GM12873 (cell line): Measurements from ENCODE around the gene CNST.

Experiments used
- CTCF ChIP-seq: IDR thresholded peaks from 2 replicates; pipeline ENCODE4 v1.5.1; 2012; ENCODE audit warnings: low read depth, mild to moderate bottlenecking, moderate library complexity, low read length, control low read depth; ENCODE audit not compliant: insufficient read depth; ENCODE audit errors: missing control alignments

CNST gene

DNA sequence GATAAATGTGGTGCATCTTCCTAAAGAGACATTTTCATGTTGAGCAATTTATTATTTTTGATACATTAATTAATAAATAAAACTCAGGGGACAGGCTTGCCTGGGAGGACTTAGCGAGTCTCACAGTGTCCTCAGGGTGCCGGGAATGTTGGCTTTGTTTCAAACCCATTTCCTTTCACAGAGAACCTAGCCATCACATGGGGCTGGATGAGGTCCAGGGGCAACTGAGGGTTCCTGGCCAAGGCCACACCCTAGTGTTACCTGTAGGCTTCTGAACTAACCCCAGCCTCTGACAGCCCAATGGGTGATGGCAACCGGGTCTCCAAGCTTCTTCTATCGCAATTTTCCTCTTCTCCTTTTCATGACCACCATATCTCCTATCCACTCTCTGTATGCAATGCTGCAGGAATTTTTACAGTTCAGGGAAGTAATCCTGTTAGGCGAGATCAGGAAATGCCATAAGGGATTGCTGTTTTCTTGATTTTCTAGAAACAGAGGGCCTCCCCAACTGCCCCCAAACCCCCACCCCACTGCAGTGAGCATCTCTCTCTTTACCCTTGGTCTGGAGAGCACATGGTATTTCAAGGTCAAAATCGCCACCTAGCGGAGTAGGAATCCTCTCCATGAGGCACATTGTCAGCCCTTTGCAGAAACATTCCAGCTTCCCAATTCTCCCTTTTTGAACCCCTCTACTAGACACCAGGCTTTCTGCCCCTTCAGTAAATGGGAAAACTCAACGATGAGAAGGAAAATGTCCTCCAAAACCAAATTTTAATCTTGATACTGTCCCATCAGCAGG lies 37.1 kb upstream of the CNST start:
- TF ChIP-seq CTCF = no peak

GRCh38 chr1:246530482-246530881 lies 35.8 kb upstream of the CNST start:
- TF ChIP-seq CTCF = no peak

DNA sequence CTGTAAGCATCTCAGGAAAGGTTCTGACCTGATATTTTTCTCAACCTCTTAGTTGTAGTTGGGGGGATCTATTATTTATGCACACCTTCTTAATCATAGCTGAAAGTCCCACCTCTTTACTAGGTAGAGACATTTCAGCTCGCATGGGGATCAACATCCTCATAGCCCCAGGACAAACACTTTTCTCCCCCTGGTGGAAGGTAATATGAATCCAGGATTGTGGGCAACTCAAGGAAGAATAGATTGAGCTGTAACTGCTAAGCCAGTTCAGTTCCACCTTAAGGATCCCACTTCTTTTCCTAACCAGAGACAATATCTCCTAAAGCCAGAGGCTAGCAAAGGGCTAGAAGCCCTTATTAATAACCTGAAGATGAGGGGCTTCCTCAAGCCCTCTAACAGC lies 33.7 kb upstream of the CNST start:
- peak; percentile 21 for TF ChIP-seq CTCF

DNA sequence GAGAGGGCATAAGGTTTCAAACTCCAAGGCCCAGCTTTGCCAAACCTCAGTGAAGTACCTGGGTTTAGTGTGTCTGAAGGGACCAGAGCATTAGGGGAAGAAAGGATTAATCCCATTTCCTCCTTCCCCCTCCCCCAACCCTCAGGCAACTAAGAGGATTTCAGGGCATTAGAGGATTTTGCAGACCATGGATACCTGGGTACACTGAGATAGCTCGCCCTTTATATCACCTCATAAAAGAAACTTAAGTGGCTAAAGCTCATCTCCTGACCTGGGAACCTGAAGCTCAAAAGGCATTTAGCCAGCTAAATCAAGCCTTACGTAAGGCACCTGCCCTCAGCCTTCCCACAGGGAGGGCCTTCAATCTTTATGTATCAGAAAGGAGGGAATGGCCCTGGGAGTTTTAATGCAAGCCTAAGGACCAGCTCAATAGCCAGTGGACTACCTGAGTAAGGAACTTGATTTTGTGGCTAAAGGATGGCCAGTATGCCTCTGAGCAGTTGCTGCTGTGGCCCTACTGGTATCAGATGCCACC lies 32.8 kb upstream of the CNST start:
- no peak for TF ChIP-seq CTCF

DNA sequence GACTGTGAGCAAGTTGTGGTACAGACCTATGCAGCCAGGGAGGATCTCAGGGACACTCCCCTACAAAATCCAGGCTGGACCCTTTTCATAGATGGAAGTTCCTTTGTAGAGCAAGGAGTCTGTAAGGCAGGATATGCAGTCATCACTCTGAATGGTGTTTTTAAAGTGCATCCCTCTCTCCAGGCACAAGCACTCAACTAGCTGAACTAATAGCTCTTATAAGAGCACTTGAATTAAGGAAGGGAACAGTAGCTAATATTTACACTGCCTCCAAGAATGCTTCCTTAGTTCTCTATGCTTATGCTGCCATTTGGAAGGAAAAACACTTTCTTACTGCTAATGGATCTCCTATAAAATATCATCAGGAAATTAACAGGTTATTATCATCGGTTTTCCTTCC lies 32.1 kb upstream of the CNST start:
- no peak for TF ChIP-seq CTCF

GRCh38 chr1:246537441-246537840 lies 28.8 kb upstream of the CNST start:
- TF ChIP-seq CTCF = no peak

- no peak for TF ChIP-seq CTCF
Measured at GRCh38 chr1:246537887-246538286, 28.4 kb upstream of the CNST start.
